ENCODE data around the gene FAN1.
"Not testable (repeated sequence)": the region's sequence is repeated elsewhere in the genome, so short reads cannot be mapped to it uniquely, and the experiment has no call there.

FAN1 gene

DNA sequence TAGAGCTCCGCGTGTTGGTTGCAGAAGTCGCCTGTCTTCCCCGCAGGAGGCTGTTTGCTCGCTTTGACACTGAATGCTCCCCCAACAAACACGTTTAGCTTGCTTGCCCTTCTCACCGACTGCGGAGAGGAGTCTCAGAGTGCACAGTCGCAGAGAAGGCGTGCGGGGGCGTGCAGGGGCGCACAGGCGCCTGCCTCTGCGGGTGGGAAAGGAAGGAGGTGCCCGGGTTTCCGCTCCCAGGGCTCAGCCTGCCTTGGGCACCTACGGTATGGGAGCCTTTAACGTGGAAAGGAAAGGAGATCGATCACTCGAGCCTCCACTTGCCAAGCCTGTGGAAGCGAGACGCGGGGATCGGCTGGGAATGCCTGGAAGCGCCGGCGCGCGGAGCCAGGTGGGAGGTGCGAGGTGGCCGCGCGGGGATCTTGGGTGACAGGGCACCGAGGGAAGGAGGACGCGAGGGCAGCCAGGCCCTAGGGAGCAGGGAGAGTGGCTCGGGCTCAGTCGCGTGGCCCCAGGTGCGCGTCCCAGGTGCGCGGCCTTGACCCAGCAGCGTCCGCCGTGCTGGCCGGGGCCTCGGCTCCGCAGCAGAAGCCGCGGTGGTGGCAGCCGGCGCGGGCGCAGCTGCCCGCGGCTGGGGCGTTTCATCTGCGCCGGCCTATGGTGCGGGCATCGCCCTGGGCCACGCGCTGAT, at the start of gene FAN1:
FAN1 (plus strand) TSS at position 419 of the 691 bp plus-strand sequence. CDS start 749 bp downstream, outside the sequence.
- Mint-ChIP-seq H3K36me3 (peaks cover 26% of the 10 kb centered on the region), H3K9me3 (no peaks in the 10 kb centered on the region), H3K4me1 (peaks cover 19% of the 10 kb centered on the region), H3K4me3 (peak within 1 kb of the TSS; percentile 98), H3K27ac (peak within 1 kb of the TSS; percentile 78), H3K27me3 (no peaks in the 10 kb centered on the region)
- peak; percentile 94 for ATAC-seq

DNA sequence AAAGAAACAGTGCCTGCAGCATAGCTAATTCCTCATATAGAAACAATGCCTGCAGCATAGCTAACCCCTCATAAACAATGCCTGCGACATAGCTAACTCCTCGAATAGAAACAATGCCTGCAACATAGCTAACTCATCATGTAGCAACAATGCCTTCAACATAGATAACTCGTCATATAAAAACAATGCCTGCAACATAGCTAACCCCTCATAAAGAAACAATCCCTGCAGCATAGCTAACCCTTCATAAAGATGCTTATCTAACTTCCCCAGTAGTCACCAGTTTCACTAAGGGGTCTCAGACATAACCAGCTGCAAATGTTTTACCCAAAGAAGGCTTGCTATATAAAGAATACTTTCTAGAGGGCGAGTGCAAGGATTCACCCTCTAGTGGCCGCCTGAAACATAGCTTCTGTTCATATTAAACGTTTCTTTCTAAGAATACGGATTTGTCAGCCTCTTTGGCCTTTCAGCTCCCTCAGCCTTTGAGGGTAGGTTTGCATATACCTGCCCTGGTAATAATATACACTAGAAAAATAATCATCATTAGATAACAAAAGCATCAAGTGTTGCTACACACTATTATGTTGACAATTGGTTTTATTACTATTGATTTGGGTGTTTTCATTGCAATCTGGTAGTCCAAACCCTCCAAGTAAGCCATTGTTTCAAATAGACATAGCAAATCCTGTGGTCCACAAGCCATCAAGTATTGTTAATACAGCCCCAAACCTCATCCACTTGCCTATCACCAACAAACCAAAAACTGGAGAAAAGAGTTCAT, 44.4 kb upstream of the FAN1 start:
- no peak for ATAC-seq
- H3K36me3 Mint-ChIP-seq: peaks cover 5% of the 10 kb centered on the region

DNA sequence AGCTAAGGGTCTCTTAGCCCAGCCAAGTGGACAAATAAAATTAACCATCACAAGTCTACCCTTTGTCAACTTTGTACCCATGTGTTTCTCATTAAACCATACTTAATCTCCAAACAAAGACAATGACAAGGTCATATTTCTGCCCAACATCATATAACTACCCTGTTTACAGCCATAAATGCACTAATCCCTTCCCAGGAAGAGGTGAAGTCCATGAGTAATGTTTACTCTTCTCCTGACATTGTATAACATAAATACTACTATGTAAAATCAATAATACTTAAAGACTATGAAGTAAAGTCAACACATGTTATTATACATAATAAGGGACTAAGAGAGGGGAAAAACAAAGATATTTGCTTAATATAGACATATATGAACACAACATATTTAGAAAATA, 38.5 kb upstream of the FAN1 start:
- Mint-ChIP-seq H3K9me3 (no peaks in the 10 kb centered on the region), H3K27ac (no peak overlapping the region), H3K4me3 (no peak overlapping the region), H3K4me1 (no peaks in the 10 kb centered on the region), H3K36me3 (no peaks in the 10 kb centered on the region), H3K27me3 (no peaks in the 10 kb centered on the region)
- ATAC-seq: no peak

More for the DNA sequence above, 44.4 kb upstream of the FAN1 start:
- no peaks in the 10 kb centered on the region for H3K4me1 Mint-ChIP-seq
- H3K4me3 Mint-ChIP-seq: no peak overlapping the region
- no peak overlapping the region for H3K27ac Mint-ChIP-seq
- H3K9me3 Mint-ChIP-seq: peaks cover 3% of the 10 kb centered on the region
- no peaks in the 10 kb centered on the region for H3K27me3 Mint-ChIP-seq

- Mint-ChIP-seq H3K36me3 (peaks cover 5% of the 10 kb centered on the region), H3K27ac (no peak overlapping the region), H3K27me3 (no peaks in the 10 kb centered on the region), H3K4me3 (no peak overlapping the region), H3K9me3 (no peaks in the 10 kb centered on the region), H3K4me1 (no peaks in the 10 kb centered on the region)
- no peak for ATAC-seq
These were observed 33.0 kb upstream of the FAN1 start for GRCh38 chr15:30870681-30871080.

DNA sequence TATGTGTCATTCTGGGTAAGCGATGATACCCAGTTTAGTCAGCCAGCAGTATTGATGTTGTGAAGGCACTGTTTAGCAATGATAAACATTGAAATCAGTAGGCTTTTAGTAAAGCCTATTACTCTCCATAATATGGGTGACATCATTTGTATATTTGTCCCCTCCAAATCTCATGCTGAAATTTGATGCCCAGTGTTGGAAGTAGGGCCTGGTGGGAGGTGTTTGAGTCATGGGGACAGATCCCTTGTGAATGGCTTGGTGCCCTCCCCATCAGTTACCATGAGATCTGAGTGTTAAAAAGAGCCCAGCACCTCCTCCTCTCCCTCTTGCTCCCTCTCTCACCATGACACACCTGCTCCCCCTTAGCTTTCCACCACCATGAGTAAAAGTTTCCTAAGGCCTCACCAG, 31.4 kb upstream of the FAN1 start:
- H3K27ac Mint-ChIP-seq: no peak overlapping the region
- no peaks in the 10 kb centered on the region for H3K4me1 Mint-ChIP-seq
- no peaks in the 10 kb centered on the region for H3K27me3 Mint-ChIP-seq
- peaks cover 5% of the 10 kb centered on the region for H3K36me3 Mint-ChIP-seq
- no peak for ATAC-seq
- H3K4me3 Mint-ChIP-seq: no peak overlapping the region
- H3K9me3 Mint-ChIP-seq: no peaks in the 10 kb centered on the region

DNA sequence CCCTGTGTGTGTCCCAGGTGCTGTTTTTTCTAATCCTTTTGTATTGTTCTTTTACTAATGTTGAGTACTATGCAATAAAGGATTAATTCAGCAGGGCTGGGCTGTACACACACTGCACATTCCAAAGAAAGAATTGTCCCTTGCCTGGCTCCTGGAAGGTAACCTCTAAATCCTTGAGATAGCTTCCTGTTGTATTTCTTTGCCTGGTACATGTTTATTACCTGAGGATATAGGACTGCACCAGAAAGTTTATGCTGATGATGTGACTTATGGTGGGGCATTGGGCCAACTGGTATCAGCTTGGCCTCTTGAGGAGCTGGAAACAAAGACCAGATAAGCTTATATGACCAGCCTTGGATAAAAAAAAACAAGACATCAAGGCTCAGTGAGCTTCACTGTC, 26.6 kb upstream of the FAN1 start:
- H3K9me3 Mint-ChIP-seq: peaks cover 5% of the 10 kb centered on the region
- no peaks in the 10 kb centered on the region for H3K27me3 Mint-ChIP-seq
- no peak overlapping the region for H3K4me3 Mint-ChIP-seq
- no peaks in the 10 kb centered on the region for H3K4me1 Mint-ChIP-seq
- H3K27ac Mint-ChIP-seq: no peak overlapping the region
- H3K36me3 Mint-ChIP-seq: peaks cover 16% of the 10 kb centered on the region
- ATAC-seq: no peak

DNA sequence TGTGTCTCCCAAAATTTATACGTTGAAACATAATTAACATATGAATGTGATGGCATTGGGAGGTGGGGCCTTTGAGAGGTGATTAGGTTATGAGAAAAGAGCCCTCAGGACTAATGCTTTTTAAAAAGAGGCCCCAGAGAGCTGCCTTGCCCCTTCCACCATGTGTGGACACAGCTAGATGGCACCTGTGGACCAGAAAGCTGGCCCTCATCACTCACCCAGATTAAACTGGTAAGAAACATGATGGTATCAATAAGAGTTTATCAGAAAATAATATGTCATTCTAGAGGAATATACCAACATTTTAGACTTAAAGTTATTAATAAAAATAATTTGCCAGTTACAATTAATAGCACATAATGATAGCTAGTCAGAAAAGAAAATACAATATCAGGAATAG, 25.2 kb upstream of the FAN1 start:
- H3K4me3 Mint-ChIP-seq: no peak overlapping the region

GRCh38 chr15:30882849-30883433, 20.8 kb upstream of the FAN1 start:
- H3K36me3 Mint-ChIP-seq: peaks cover 11% of the 10 kb centered on the region
- H3K27me3 Mint-ChIP-seq: no peaks in the 10 kb centered on the region
- no peak overlapping the region for H3K4me3 Mint-ChIP-seq
- no peak for ATAC-seq
- H3K27ac Mint-ChIP-seq: no peak overlapping the region
- H3K4me1 Mint-ChIP-seq: no peaks in the 10 kb centered on the region
- H3K9me3 Mint-ChIP-seq: peaks cover 5% of the 10 kb centered on the region

More for the DNA sequence above, 25.2 kb upstream of the FAN1 start:
- H3K36me3 Mint-ChIP-seq: peaks cover 16% of the 10 kb centered on the region
- no peaks in the 10 kb centered on the region for H3K4me1 Mint-ChIP-seq
- no peaks in the 10 kb centered on the region for H3K27me3 Mint-ChIP-seq
- H3K27ac Mint-ChIP-seq: no peak overlapping the region
- no peak for ATAC-seq
- peaks cover 5% of the 10 kb centered on the region for H3K9me3 Mint-ChIP-seq

DNA sequence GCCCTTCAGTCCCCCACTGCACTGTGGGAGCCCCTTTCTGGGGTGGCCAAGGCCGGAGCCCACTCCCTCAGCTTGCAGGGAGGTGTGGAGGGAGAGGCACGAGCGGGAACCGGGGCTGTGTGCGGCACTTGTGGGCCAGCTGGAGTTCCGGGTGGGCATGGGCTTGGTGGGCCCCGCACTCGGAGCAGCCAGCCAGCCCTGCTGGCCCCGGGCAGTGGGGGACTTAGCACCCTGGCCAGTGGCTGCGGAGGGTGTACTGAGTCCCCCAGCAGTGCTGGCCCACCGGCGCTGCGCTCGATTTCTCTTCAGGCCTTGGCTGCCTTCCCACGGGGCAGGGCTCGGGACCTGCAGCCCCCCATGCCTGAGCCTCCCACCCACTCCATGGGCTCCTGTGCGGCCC, 20.0 kb upstream of the FAN1 start:
- peaks cover 11% of the 10 kb centered on the region for H3K36me3 Mint-ChIP-seq
- H3K4me3 Mint-ChIP-seq, ATAC-seq, H3K9me3 Mint-ChIP-seq, H3K27me3 Mint-ChIP-seq, H3K4me1 Mint-ChIP-seq, H3K27ac Mint-ChIP-seq: not testable (repeated sequence)

DNA sequence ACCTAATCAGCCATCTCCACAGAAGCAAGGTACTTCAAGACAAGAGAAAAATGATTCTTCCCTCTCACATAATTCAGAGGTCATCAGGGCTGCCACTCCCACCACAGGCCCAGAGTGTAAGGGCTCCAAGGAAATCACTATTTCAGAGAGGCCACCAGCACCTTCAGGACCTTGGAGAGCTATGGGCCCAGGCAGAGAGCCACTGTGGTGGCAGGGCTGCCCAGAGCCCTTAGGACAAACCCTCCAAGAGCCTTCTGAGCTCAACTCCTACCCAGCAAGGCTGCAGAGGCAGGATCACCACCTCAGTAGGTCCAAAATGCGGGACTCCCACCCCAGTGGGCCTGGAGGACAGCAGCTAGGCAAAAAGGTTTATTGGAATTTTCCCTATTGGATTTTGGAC, 17.9 kb upstream of the FAN1 start:
- H3K4me1 Mint-ChIP-seq: no peaks in the 10 kb centered on the region
- peaks cover 5% of the 10 kb centered on the region for H3K36me3 Mint-ChIP-seq
- H3K27me3 Mint-ChIP-seq: no peaks in the 10 kb centered on the region
- H3K9me3 Mint-ChIP-seq: no peaks in the 10 kb centered on the region
- no peak for ATAC-seq
- H3K4me3 Mint-ChIP-seq: no peak overlapping the region
- no peak overlapping the region for H3K27ac Mint-ChIP-seq

- Mint-ChIP-seq H3K27ac (no peak overlapping the region), H3K27me3 (no peaks in the 10 kb centered on the region)
- no peak for ATAC-seq
These were observed 14.5 kb upstream of the FAN1 start for GRCh38 chr15:30889196-30889595.

GRCh38 chr15:30895461-30896210, 8.1 kb upstream of the FAN1 start:
- H3K4me1 Mint-ChIP-seq: peaks cover 10% of the 10 kb centered on the region
- no peak overlapping the region for H3K27ac Mint-ChIP-seq
- H3K36me3 Mint-ChIP-seq: no peaks in the 10 kb centered on the region
- no peaks in the 10 kb centered on the region for H3K27me3 Mint-ChIP-seq
- no peaks in the 10 kb centered on the region for H3K9me3 Mint-ChIP-seq
- ATAC-seq: no peak
- H3K4me3 Mint-ChIP-seq: no peak overlapping the region

More at GRCh38 chr15:30889196-30889595, 14.5 kb upstream of the FAN1 start:
- H3K9me3 Mint-ChIP-seq: no peaks in the 10 kb centered on the region
- no peak overlapping the region for H3K4me3 Mint-ChIP-seq
- H3K4me1 Mint-ChIP-seq: peaks cover 1% of the 10 kb centered on the region
- H3K36me3 Mint-ChIP-seq: no peaks in the 10 kb centered on the region

- Mint-ChIP-seq H3K27ac (no peak overlapping the region), H3K27me3 (no peaks in the 10 kb centered on the region), H3K36me3 (no peaks in the 10 kb centered on the region), H3K4me3 (no peak overlapping the region), H3K9me3 (no peaks in the 10 kb centered on the region), H3K4me1 (peaks cover 10% of the 10 kb centered on the region)
- no peak for ATAC-seq
These were observed 7.5 kb upstream of the FAN1 start for GRCh38 chr15:30896211-30896606.

GRCh38 chr15:30901889-30902288, 1.8 kb upstream of the FAN1 start:
- Mint-ChIP-seq H3K27me3 (no peaks in the 10 kb centered on the region), H3K4me3 (no peak overlapping the region), H3K4me1 (peaks cover 19% of the 10 kb centered on the region), H3K9me3 (no peaks in the 10 kb centered on the region), H3K36me3 (peaks cover 20% of the 10 kb centered on the region), H3K27ac (no peak overlapping the region)
- no peak for ATAC-seq

GRCh38 chr15:30904812-30905211, 1.1 kb downstream of the FAN1 start:
- Mint-ChIP-seq H3K9me3 (no peaks in the 10 kb centered on the region), H3K4me3 (peak overlapping the region; percentile 98), H3K27me3 (no peaks in the 10 kb centered on the region), H3K27ac (peak overlapping the region; percentile 78), H3K36me3 (peaks cover 37% of the 10 kb centered on the region), H3K4me1 (peaks cover 31% of the 10 kb centered on the region)
- no peak for ATAC-seq

Data from stimulated activated memory B cell treated with anti-CD40 and anti-IgM and Interleukin-4, amounts not matched to agents 10 μg/mL and 1 μg/mL and 100 μg/mL, for 72 hours (primary cell).